Measurements from ENCODE around the gene CALML6. TPM values are rescaled to one million over a fixed set of nuclear protein-coding genes. Genes with fewer than 3 reads are reported as not detected.

The CALML6 gene
- total RNA-seq, 1 experiment from 2014 or later: 1.9 TPM

DNA sequence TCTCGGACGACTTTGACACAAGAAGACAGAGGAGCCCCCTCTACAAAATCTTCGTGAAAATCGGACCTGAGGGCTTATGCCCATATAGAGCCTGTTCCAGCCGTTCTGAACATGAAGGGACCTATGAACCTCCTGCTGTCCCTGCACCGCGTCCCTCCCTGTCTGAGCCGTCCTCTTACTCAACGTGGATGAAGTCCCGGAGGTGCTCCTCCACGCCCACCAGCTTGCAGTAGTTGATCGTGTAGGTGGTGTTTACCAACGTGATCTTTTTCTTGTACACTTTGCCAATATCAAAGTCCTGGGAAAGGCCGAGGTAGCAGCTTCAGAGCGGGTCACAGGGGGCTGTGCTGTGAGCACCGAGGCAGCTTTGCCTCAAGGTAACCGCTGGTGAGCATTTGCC lies 48.5 kb downstream of the CALML6 start (continued):
- TF ChIP-seq, protein P1, sequence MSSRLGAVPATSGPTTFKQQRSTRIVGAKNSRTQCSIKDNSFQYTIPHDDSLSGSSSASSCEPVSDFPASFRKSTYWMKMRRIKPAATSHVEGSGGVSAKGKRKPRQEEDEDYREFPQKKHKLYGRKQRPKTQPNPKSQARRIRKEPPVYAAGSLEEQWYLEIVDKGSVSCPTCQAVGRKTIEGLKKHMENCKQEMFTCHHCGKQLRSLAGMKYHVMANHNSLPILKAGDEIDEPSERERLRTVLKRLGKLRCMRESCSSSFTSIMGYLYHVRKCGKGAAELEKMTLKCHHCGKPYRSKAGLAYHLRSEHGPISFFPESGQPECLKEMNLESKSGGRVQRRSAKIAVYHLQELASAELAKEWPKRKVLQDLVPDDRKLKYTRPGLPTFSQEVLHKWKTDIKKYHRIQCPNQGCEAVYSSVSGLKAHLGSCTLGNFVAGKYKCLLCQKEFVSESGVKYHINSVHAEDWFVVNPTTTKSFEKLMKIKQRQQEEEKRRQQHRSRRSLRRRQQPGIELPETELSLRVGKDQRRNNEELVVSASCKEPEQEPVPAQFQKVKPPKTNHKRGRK (CRISPR knock-in tag; IDR thresholded peaks at IDR 0.05; ENCODE audit: borderline replicate concordance): no peak
- TF ChIP-seq TP53 (CRISPR knock-in tag; IDR thresholded peaks at IDR 0.05): no peak
- TF ChIP-seq, protein P2, sequence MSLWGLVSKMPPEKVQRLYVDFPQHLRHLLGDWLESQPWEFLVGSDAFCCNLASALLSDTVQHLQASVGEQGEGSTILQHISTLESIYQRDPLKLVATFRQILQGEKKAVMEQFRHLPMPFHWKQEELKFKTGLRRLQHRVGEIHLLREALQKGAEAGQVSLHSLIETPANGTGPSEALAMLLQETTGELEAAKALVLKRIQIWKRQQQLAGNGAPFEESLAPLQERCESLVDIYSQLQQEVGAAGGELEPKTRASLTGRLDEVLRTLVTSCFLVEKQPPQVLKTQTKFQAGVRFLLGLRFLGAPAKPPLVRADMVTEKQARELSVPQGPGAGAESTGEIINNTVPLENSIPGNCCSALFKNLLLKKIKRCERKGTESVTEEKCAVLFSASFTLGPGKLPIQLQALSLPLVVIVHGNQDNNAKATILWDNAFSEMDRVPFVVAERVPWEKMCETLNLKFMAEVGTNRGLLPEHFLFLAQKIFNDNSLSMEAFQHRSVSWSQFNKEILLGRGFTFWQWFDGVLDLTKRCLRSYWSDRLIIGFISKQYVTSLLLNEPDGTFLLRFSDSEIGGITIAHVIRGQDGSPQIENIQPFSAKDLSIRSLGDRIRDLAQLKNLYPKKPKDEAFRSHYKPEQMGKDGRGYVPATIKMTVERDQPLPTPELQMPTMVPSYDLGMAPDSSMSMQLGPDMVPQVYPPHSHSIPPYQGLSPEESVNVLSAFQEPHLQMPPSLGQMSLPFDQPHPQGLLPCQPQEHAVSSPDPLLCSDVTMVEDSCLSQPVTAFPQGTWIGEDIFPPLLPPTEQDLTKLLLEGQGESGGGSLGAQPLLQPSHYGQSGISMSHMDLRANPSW (CRISPR knock-in tag; conservative IDR thresholded peaks at IDR 0.05; ENCODE audit: low read depth): no peak
- TF ChIP-seq, protein P3, sequence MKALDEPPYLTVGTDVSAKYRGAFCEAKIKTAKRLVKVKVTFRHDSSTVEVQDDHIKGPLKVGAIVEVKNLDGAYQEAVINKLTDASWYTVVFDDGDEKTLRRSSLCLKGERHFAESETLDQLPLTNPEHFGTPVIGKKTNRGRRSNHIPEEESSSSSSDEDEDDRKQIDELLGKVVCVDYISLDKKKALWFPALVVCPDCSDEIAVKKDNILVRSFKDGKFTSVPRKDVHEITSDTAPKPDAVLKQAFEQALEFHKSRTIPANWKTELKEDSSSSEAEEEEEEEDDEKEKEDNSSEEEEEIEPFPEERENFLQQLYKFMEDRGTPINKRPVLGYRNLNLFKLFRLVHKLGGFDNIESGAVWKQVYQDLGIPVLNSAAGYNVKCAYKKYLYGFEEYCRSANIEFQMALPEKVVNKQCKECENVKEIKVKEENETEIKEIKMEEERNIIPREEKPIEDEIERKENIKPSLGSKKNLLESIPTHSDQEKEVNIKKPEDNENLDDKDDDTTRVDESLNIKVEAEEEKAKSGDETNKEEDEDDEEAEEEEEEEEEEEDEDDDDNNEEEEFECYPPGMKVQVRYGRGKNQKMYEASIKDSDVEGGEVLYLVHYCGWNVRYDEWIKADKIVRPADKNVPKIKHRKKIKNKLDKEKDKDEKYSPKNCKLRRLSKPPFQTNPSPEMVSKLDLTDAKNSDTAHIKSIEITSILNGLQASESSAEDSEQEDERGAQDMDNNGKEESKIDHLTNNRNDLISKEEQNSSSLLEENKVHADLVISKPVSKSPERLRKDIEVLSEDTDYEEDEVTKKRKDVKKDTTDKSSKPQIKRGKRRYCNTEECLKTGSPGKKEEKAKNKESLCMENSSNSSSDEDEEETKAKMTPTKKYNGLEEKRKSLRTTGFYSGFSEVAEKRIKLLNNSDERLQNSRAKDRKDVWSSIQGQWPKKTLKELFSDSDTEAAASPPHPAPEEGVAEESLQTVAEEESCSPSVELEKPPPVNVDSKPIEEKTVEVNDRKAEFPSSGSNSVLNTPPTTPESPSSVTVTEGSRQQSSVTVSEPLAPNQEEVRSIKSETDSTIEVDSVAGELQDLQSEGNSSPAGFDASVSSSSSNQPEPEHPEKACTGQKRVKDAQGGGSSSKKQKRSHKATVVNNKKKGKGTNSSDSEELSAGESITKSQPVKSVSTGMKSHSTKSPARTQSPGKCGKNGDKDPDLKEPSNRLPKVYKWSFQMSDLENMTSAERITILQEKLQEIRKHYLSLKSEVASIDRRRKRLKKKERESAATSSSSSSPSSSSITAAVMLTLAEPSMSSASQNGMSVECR (CRISPR knock-in tag; IDR thresholded peaks at IDR 0.05; ENCODE audit: borderline replicate concordance): no peak
- no peak for TF ChIP-seq NR2C2 (CRISPR knock-in tag; IDR thresholded peaks at IDR 0.05)
- TF ChIP-seq, protein P4, sequence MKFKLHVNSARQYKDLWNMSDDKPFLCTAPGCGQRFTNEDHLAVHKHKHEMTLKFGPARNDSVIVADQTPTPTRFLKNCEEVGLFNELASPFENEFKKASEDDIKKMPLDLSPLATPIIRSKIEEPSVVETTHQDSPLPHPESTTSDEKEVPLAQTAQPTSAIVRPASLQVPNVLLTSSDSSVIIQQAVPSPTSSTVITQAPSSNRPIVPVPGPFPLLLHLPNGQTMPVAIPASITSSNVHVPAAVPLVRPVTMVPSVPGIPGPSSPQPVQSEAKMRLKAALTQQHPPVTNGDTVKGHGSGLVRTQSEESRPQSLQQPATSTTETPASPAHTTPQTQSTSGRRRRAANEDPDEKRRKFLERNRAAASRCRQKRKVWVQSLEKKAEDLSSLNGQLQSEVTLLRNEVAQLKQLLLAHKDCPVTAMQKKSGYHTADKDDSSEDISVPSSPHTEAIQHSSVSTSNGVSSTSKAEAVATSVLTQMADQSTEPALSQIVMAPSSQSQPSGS (CRISPR knock-in tag; IDR thresholded peaks at IDR 0.05; ENCODE audit: borderline replicate concordance, low read depth): no peak
- TF ChIP-seq, protein P5, sequence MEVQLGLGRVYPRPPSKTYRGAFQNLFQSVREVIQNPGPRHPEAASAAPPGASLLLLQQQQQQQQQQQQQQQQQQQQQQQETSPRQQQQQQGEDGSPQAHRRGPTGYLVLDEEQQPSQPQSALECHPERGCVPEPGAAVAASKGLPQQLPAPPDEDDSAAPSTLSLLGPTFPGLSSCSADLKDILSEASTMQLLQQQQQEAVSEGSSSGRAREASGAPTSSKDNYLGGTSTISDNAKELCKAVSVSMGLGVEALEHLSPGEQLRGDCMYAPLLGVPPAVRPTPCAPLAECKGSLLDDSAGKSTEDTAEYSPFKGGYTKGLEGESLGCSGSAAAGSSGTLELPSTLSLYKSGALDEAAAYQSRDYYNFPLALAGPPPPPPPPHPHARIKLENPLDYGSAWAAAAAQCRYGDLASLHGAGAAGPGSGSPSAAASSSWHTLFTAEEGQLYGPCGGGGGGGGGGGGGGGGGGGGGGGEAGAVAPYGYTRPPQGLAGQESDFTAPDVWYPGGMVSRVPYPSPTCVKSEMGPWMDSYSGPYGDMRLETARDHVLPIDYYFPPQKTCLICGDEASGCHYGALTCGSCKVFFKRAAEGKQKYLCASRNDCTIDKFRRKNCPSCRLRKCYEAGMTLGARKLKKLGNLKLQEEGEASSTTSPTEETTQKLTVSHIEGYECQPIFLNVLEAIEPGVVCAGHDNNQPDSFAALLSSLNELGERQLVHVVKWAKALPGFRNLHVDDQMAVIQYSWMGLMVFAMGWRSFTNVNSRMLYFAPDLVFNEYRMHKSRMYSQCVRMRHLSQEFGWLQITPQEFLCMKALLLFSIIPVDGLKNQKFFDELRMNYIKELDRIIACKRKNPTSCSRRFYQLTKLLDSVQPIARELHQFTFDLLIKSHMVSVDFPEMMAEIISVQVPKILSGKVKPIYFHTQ (CRISPR knock-in tag; IDR thresholded peaks at IDR 0.05): no peak
- no peak for TF ChIP-seq CREB1 (CRISPR knock-in tag; IDR thresholded peaks at IDR 0.05)
- TF ChIP-seq, protein P6, sequence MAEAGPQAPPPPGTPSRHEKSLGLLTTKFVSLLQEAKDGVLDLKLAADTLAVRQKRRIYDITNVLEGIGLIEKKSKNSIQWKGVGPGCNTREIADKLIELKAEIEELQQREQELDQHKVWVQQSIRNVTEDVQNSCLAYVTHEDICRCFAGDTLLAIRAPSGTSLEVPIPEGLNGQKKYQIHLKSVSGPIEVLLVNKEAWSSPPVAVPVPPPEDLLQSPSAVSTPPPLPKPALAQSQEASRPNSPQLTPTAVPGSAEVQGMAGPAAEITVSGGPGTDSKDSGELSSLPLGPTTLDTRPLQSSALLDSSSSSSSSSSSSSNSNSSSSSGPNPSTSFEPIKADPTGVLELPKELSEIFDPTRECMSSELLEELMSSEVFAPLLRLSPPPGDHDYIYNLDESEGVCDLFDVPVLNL (CRISPR knock-in tag; IDR thresholded peaks at IDR 0.05; ENCODE audit: borderline replicate concordance, low read depth): no peak
- no peak for TF ChIP-seq TCF7 (CRISPR knock-in tag; IDR thresholded peaks at IDR 0.05; ENCODE audit: low read depth)

DNA sequence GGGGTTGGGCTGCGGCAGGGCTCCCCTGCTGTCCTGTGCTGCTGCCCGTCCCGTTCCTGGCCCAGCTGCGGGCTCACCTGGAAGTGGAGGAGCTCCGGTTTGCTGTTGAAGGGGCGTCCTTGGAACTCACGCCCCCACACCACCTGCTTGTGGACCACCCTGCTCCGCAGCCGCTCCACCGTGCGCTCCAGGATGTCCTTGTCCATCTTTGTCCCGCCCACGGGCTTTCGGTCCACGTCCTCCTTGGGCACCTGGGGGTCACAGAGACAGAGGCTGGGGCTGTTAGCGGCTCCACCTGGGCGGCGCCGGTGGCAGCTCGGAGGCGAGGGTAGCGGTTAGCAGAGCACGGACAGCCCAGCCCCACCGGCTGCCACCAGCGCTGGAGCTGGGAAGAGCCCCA lies 49.8 kb downstream of the CALML6 start:
- ATAC-seq: no peak
- H3K27ac Mint-ChIP-seq: no peak overlapping the region
- peaks cover 16% of the 10 kb centered on the region for H3K4me1 Mint-ChIP-seq
- no peaks in the 10 kb centered on the region; the same call in 1 of the 2 replicates for H3K27me3 Mint-ChIP-seq (ENCODE audit: low read depth)
- peaks cover 4% of the 10 kb centered on the region; the same call in 1 of the 2 replicates for H3K9me3 Mint-ChIP-seq
- DNase-seq (ENCODE audit: low spot score): no peak
- POLR2A ChIA-PET: no interaction called here
- no peak overlapping the region for H3K4me3 Mint-ChIP-seq
- H3K36me3 Mint-ChIP-seq: no peaks in the 10 kb centered on the region
- CTCF ChIA-PET: interaction anchor here (1.0 to 1.6 kb wide), 3 partner anchors 14 to 82 kb away, joined by 3 to 7 read pairs (median 5); no protein-coding TSS in a partner anchor
- TF ChIP-seq, protein P7, sequence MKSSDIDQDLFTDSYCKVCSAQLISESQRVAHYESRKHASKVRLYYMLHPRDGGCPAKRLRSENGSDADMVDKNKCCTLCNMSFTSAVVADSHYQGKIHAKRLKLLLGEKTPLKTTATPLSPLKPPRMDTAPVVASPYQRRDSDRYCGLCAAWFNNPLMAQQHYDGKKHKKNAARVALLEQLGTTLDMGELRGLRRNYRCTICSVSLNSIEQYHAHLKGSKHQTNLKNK (CRISPR knock-in tag; IDR thresholded peaks at IDR 0.05): no peak
- no peak for TF ChIP-seq MXD4 (CRISPR knock-in tag; IDR thresholded peaks at IDR 0.05; ENCODE audit: borderline replicate concordance)
- no peak for TF ChIP-seq KAT7 (CRISPR knock-in tag; IDR thresholded peaks at IDR 0.05; ENCODE audit: borderline replicate concordance)
- no peak for TF ChIP-seq ZNF138 (CRISPR knock-in tag; conservative IDR thresholded peaks at IDR 0.05)
- TF ChIP-seq, protein P8, sequence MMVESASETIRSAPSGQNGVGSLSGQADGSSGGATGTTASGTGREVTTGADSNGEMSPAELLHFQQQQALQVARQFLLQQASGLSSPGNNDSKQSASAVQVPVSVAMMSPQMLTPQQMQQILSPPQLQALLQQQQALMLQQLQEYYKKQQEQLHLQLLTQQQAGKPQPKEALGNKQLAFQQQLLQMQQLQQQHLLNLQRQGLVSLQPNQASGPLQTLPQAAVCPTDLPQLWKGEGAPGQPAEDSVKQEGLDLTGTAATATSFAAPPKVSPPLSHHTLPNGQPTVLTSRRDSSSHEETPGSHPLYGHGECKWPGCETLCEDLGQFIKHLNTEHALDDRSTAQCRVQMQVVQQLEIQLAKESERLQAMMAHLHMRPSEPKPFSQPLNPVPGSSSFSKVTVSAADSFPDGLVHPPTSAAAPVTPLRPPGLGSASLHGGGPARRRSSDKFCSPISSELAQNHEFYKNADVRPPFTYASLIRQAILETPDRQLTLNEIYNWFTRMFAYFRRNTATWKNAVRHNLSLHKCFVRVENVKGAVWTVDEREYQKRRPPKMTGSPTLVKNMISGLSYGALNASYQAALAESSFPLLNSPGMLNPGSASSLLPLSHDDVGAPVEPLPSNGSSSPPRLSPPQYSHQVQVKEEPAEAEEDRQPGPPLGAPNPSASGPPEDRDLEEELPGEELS (CRISPR knock-in tag; IDR thresholded peaks at IDR 0.05): no peak
- TF ChIP-seq ETV6 (CRISPR knock-in tag; IDR thresholded peaks at IDR 0.05): no peak
- no peak for TF ChIP-seq FOXK1 (CRISPR knock-in tag; IDR thresholded peaks at IDR 0.05)
- TF ChIP-seq NR2C2 (CRISPR knock-in tag; IDR thresholded peaks at IDR 0.05): no peak
- TF ChIP-seq, protein P9, sequence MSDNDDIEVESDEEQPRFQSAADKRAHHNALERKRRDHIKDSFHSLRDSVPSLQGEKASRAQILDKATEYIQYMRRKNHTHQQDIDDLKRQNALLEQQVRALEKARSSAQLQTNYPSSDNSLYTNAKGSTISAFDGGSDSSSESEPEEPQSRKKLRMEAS (CRISPR knock-in tag; IDR thresholded peaks at IDR 0.05): no peak
- TF ChIP-seq TCF7 (CRISPR knock-in tag; IDR thresholded peaks at IDR 0.05; ENCODE audit: low read depth): no peak
